Liver (tissue), 3 donors: ENCODE measurements around the gene NDST1.

Experiments
- ATF3 ChIP-seq: IDR thresholded peaks from 2 replicates; pipeline ENCODE4 v1.6.1; 2016; ENCODE audit warnings: antibody characterized with exemption
- CTCF ChIP-seq: fragments of 150-350 bp; IDR thresholded peaks from 2 replicates; pipeline ENCODE4 v1.5.1; 2017; ENCODE audit warnings: improper control_type of control experiment, low read depth, low read length; ENCODE audit not compliant: missing input control
- EGR1 ChIP-seq, 2 donors: IDR thresholded peaks; 2 replicates each; pipeline ENCODE4 v1.6.1; 2016 to 2018; ENCODE audit warnings: antibody characterized with exemption in 2 of 2, low read depth in 2 of 2
- FOXA1 ChIP-seq: IDR thresholded peaks from 2 replicates; pipeline ENCODE4 v1.6.1; 2016; ENCODE audit warnings: antibody characterized with exemption
- FOXA2 ChIP-seq: IDR thresholded peaks from 2 replicates; pipeline ENCODE4 v1.6.1; 2016; ENCODE audit warnings: antibody characterized with exemption
- HNF4G ChIP-seq: IDR thresholded peaks from 2 replicates; pipeline ENCODE4 v1.6.1; 2016; ENCODE audit warnings: antibody characterized with exemption
- JUND ChIP-seq, 2 donors: IDR thresholded peaks; 2 replicates each; pipeline ENCODE4 v1.6.1; 2016; ENCODE audit warnings: antibody characterized with exemption in 2 of 2
- MAX ChIP-seq: IDR thresholded peaks from 2 replicates; pipeline ENCODE4 v1.6.1; 2016; ENCODE audit warnings: antibody characterized with exemption
- NR2F2 ChIP-seq: IDR thresholded peaks from 2 replicates; pipeline ENCODE4 v1.6.1; 2016; ENCODE audit warnings: antibody characterized with exemption
- RAD21 ChIP-seq, 2 donors: IDR thresholded peaks; 2 replicates each; pipeline ENCODE4 v1.6.1; 2016; ENCODE audit warnings: antibody characterized with exemption in 2 of 2, mild to moderate bottlenecking in 2 of 2
- REST ChIP-seq: IDR thresholded peaks from 2 replicates; pipeline ENCODE4 v1.6.1; 2016; ENCODE audit warnings: antibody characterized with exemption, mild to moderate bottlenecking
- TAF1 ChIP-seq: conservative IDR thresholded peaks from 2 replicates; pipeline ENCODE4 v1.6.1; 2016; ENCODE audit warnings: antibody characterized with exemption, mild to moderate bottlenecking
- YY1 ChIP-seq: IDR thresholded peaks from 2 replicates; pipeline ENCODE4 v1.6.1; 2016; ENCODE audit warnings: antibody characterized with exemption, mild to moderate bottlenecking
- ZBTB33 ChIP-seq: IDR thresholded peaks from 2 replicates; pipeline ENCODE4 v1.6.1; 2016; ENCODE audit warnings: antibody characterized with exemption
- donor health status: healthy.
- donor health status: healthy.

GRCh38 chr5:150576449-150576949 is 68.6 kb downstream of the NDST1 start:
- TF ChIP-seq CTCF (no peak), YY1 (no peak), EGR1 (IDR thresholded peaks at IDR 0.05; ENCODE audit: low read depth in 2 of 2) (no peak), RAD21 (IDR thresholded peaks at IDR 0.05) (no peak), REST (no peak), MAX (no peak), TAF1 (no peak), ATF3 (no peak), FOXA2 (no peak), FOXA1 (no peak), JUND (IDR thresholded peaks at IDR 0.05) (no peak), NR2F2 (no peak), HNF4G (no peak), ZBTB33 (no peak)
